Erythroblast (primary cell): ENCODE results near the gene ODF2L.

Experiments used
- GATA1 ChIP-seq: IDR thresholded peaks from 2 replicates; pipeline ENCODE4 v1.6.1; 2011; ENCODE audit warnings: low read depth, mild to moderate bottlenecking, control low read depth, low read length, moderate library complexity
- POLR2A ChIP-seq: IDR thresholded peaks from 2 replicates; pipeline ENCODE4 v1.6.1; 2011; ENCODE audit warnings: mild to moderate bottlenecking, low read length

- TF ChIP-seq POLR2A (no peak), GATA1 (no peak)
These were observed 33.7 kb upstream of the ODF2L start for GRCh38 chr1:86429835-86430234.
